ENCODE measurements around the gene HTR7. TPM values are rescaled to one million over a fixed set of nuclear protein-coding genes. Genes with fewer than 3 reads are reported as not detected.

HTR7 gene
- total RNA-seq, 2 experiments from 2014 or later = not detected

DNA sequence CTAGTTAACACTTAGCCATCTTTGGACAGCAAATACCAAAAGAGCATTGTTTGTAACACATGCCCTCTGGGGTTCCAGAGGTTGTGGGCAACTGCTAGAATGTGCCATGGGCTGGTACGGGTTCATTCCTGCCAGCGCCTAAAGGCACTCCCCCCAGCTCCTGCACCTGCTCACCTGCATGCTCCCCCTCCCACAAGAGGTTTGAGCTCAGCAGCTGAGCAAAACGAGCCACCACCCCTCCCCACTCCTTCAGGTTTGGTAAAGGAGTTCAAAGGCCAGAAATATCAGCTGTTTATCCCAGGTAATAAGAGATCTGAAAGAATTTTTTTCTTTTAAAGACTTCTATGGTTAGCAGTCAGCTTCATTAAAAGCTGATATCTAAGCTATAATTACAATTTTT is 53.5 kb downstream of the HTR7 start:
- Mint-ChIP-seq H3K4me3 (no peak overlapping the region), H3K9me3 (ENCODE audit: low read depth) (no peaks in the 10 kb centered on the region), H3K36me3 (ENCODE audit: low read depth) (no peaks in the 10 kb centered on the region), H3K27me3 (peaks cover 3% of the 10 kb centered on the region), H3K4me1 (no peaks in the 10 kb centered on the region), H3K27ac (no peak overlapping the region)
- no peak for DNase-seq
- ATAC-seq = no peak
- POLR2A ChIA-PET = no interaction called here
- CTCF ChIA-PET = interaction anchor here (0.6 to 1.8 kb wide), 4 partner anchors 13 to 1661 kb away, joined by 3 to 11 read pairs (median 4); partner anchors contain the start of gene RPP30
- intact Hi-C loops (cut with DNase I, micrococcal nuclease) = no loop called here

DNA sequence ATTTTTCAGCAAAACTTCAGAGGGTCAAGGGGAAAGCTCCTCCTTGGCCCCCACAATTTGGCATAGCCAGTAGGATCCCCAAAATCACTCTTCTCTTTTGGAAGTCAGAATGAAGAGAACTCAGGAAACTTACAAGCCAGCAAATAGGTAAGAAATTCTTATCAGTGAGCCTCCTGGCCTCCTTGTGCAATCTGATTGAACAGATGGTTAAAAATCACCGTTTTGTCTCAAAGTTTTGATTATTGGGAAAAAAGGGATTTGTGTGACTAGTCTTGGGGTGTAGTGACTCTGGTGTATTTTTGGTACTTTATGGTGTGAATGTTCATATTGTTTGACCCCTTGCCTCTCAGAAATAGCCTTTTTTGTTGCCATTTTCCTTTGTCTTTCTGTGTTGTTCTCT is 56.2 kb downstream of the HTR7 start:
- ChIA-PET POLR2A (interaction anchor here (0.6 kb wide), 1 partner anchor 77 kb away, joined by 3 read pairs; no protein-coding TSS in a partner anchor), CTCF (interaction anchor here (0.6 to 1.1 kb wide), 4 partner anchors 14 to 793 kb away, joined by 3 to 8 read pairs (median 3); no protein-coding TSS in a partner anchor)
- H3K27ac Mint-ChIP-seq = no peak overlapping the region
- H3K27me3 Mint-ChIP-seq = no peaks in the 10 kb centered on the region
- no peaks in the 10 kb centered on the region for H3K9me3 Mint-ChIP-seq (ENCODE audit: low read depth)
- no peak for DNase-seq
- no peaks in the 10 kb centered on the region for H3K36me3 Mint-ChIP-seq (ENCODE audit: low read depth)
- no peak overlapping the region for H3K4me3 Mint-ChIP-seq
- no peaks in the 10 kb centered on the region for H3K4me1 Mint-ChIP-seq
- intact Hi-C loops (cut with DNase I, micrococcal nuclease) = no loop called here
- ATAC-seq = no peak

DNA sequence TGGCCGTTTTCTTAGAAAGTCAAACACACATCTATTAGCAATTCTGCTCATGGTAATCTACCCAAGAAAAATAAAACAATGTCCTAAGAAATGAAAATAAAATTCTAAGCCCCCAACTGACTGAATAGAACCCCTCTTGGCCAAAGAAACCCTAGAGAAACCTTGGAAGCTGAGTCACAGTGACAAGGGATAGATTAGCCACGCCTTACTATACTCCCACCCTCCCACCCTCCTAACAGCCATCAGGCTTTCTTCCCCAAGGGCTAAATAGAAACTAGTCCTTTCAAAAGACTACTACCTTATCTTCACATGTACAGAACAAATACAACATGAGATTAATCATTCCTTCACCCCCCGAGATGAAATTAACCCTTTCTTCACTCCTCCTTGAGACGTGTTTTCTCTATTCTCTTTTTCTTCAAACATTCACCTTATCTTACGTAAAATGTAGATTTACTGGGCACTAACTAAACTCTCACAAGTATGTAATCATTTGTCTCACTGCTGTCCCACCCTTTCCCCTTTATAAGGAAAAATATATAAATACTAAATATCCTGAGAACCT is 57.5 kb downstream of the HTR7 start:
- ChIA-PET POLR2A (no interaction called here), CTCF (interaction anchor here (1.1 kb wide), 1 partner anchor 12 kb away, joined by 8 read pairs; no protein-coding TSS in a partner anchor)
- intact Hi-C loops (cut with DNase I, micrococcal nuclease) = no loop called here
- Mint-ChIP-seq H3K4me1 (no peaks in the 10 kb centered on the region), H3K27me3 (peaks cover 7% of the 10 kb centered on the region), H3K27ac (no peak overlapping the region), H3K4me3 (no peak overlapping the region), H3K36me3 (ENCODE audit: low read depth) (peaks cover 2% of the 10 kb centered on the region), H3K9me3 (ENCODE audit: low read depth) (peaks cover 8% of the 10 kb centered on the region)
- no peak for ATAC-seq
- no peak for DNase-seq

DNA sequence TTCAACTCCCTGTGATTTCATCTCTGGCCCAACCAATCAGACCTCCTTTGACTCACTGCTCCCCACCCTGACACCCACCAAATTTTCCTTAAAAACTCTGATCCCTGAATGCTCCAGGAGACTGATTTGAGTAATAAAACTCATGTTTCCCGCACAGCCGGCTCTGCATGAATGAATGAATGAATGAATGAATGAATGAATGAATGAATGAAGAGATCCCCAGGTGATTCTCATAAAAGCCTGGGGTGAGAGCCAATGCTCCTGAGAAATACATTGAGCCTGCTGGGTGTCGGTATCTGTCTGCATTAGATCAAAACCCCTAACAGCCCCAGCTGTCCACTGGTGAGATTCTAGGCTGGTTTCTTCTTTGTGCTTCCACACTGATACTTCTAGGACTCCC is 58.7 kb downstream of the HTR7 start:
- no peaks in the 10 kb centered on the region for H3K4me1 Mint-ChIP-seq
- ATAC-seq = no peak
- peaks cover 9% of the 10 kb centered on the region for H3K9me3 Mint-ChIP-seq (ENCODE audit: low read depth)
- H3K27me3 Mint-ChIP-seq = peaks cover 8% of the 10 kb centered on the region
- intact Hi-C loops (cut with DNase I, micrococcal nuclease) = no loop called here
- H3K4me3 Mint-ChIP-seq = no peak overlapping the region
- POLR2A ChIA-PET = no interaction called here
- CTCF ChIA-PET = interaction anchor here (0.6 to 1.4 kb wide), 2 partner anchors 11 to 799 kb away, joined by 3 to 6 read pairs; no protein-coding TSS in a partner anchor
- no peak overlapping the region for H3K27ac Mint-ChIP-seq
- peaks cover 2% of the 10 kb centered on the region for H3K36me3 Mint-ChIP-seq (ENCODE audit: low read depth)
- no peak for DNase-seq

GRCh38 chr10:90798482-90798881 is 59.4 kb downstream of the HTR7 start:
- ChIA-PET CTCF (interaction anchor here (0.6 to 1.4 kb wide), 2 partner anchors 11 to 798 kb away, joined by 3 to 6 read pairs; no protein-coding TSS in a partner anchor), POLR2A (no interaction called here)
- H3K4me3 Mint-ChIP-seq = no peak overlapping the region
- peak; percentile 44 for ATAC-seq
- H3K9me3 Mint-ChIP-seq (ENCODE audit: low read depth) = peaks cover 9% of the 10 kb centered on the region
- intact Hi-C loops (cut with DNase I, micrococcal nuclease) = no loop called here
- H3K27ac Mint-ChIP-seq = no peak overlapping the region
- no peak for DNase-seq
- peaks cover 8% of the 10 kb centered on the region for H3K27me3 Mint-ChIP-seq
- H3K36me3 Mint-ChIP-seq (ENCODE audit: low read depth) = peaks cover 2% of the 10 kb centered on the region
- H3K4me1 Mint-ChIP-seq = no peaks in the 10 kb centered on the region

DNA sequence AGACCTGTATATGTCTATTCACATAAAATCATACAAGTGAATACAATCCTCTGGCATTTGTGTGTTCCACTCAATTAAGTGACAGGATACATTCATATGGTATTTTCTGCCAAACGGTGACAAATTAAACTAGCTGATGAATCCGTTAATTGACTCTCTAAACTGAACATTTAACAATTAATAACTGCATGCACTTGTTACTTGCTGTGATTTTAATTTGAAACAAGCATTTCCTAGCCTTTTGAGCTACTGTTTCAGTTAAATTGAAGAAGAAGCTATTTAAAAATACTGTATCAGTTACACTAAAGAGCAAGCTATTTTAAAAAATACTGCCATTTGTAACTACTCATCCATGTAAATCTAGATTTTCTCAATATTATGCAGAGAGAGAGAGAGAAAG is 67.4 kb downstream of the HTR7 start:
- ChIA-PET CTCF (interaction anchor here (0.8 to 1.2 kb wide), 2 partner anchors 38 to 186 kb away, joined by 3 to 4 read pairs; no protein-coding TSS in a partner anchor), POLR2A (no interaction called here)
- Mint-ChIP-seq H3K36me3 (ENCODE audit: low read depth) (no peaks in the 10 kb centered on the region), H3K9me3 (ENCODE audit: low read depth) (peaks cover 2% of the 10 kb centered on the region), H3K27me3 (peaks cover 11% of the 10 kb centered on the region), H3K4me1 (no peaks in the 10 kb centered on the region), H3K4me3 (no peak overlapping the region), H3K27ac (no peak overlapping the region)
- ATAC-seq (no peak), DNase-seq (no peak)
- intact Hi-C loops (cut with DNase I, micrococcal nuclease) = no loop called here

- no peaks in the 10 kb centered on the region for H3K9me3 Mint-ChIP-seq (ENCODE audit: low read depth)
- no peaks in the 10 kb centered on the region for H3K4me1 Mint-ChIP-seq
- H3K27ac Mint-ChIP-seq = no peak overlapping the region
- intact Hi-C loops (cut with DNase I, micrococcal nuclease) = loop anchor here (1.0 to 5.0 kb wide), 3 partner anchors 37 to 996 kb away; no protein-coding TSS in a partner anchor
- ChIA-PET CTCF (interaction anchor here (0.8 to 2.1 kb wide), 6 partner anchors 11 to 41 kb away, joined by 3 to 11 read pairs (median 6); no protein-coding TSS in a partner anchor), POLR2A (no interaction called here)
- DNase-seq = no peak
- H3K36me3 Mint-ChIP-seq (ENCODE audit: low read depth) = no peaks in the 10 kb centered on the region
- H3K27me3 Mint-ChIP-seq = peaks cover 9% of the 10 kb centered on the region
- ATAC-seq = no peak
- no peak overlapping the region for H3K4me3 Mint-ChIP-seq
Observed at GRCh38 chr10:90788968-90789367, 68.9 kb downstream of the HTR7 start.

DNA sequence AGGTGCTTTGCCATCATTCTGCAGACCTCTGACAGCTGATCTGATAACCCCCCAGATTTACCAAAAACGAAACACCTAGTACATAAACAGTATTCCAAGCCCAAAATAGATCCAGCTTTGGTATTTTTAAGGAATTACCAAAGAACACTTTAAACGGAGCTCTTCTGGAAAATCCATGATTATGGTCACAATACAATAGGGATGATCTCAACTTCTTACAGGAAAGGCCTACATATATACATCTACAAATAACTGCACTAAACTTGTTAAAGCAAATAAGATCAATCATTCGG is 69.7 kb downstream of the HTR7 start:
- H3K27me3 Mint-ChIP-seq = peaks cover 8% of the 10 kb centered on the region
- H3K27ac Mint-ChIP-seq = no peak overlapping the region
- no peak for DNase-seq
- H3K9me3 Mint-ChIP-seq (ENCODE audit: low read depth) = no peaks in the 10 kb centered on the region
- ChIA-PET CTCF (interaction anchor here (0.6 to 2.1 kb wide), 12 partner anchors 10 to 738 kb away, joined by 3 to 11 read pairs (median 4); no protein-coding TSS in a partner anchor), POLR2A (no interaction called here)
- H3K4me3 Mint-ChIP-seq = no peak overlapping the region
- intact Hi-C loops (cut with DNase I, micrococcal nuclease) = loop anchor here (1.0 to 5.0 kb wide), 3 partner anchors 36 to 995 kb away; no protein-coding TSS in a partner anchor
- H3K36me3 Mint-ChIP-seq (ENCODE audit: low read depth) = no peaks in the 10 kb centered on the region
- H3K4me1 Mint-ChIP-seq = no peaks in the 10 kb centered on the region
- no peak for ATAC-seq

GRCh38 chr10:90787393-90788198 is 70.2 kb downstream of the HTR7 start:
- H3K36me3 Mint-ChIP-seq (ENCODE audit: low read depth) = no peaks in the 10 kb centered on the region
- H3K4me3 Mint-ChIP-seq = no peak overlapping the region
- ChIA-PET POLR2A (no interaction called here), CTCF (interaction anchor here (0.6 to 2.1 kb wide), 17 partner anchors 9 to 991 kb away, joined by 3 to 11 read pairs (median 4); no protein-coding TSS in a partner anchor)
- no peak for ATAC-seq
- peaks cover 7% of the 10 kb centered on the region for H3K27me3 Mint-ChIP-seq
- H3K27ac Mint-ChIP-seq = no peak overlapping the region
- no peaks in the 10 kb centered on the region for H3K4me1 Mint-ChIP-seq
- intact Hi-C loops (cut with DNase I, micrococcal nuclease) = loop anchor here (1.0 to 5.0 kb wide), 3 partner anchors 35 to 994 kb away; no protein-coding TSS in a partner anchor
- no peaks in the 10 kb centered on the region for H3K9me3 Mint-ChIP-seq (ENCODE audit: low read depth)
- peak; percentile 48 for DNase-seq

DNA sequence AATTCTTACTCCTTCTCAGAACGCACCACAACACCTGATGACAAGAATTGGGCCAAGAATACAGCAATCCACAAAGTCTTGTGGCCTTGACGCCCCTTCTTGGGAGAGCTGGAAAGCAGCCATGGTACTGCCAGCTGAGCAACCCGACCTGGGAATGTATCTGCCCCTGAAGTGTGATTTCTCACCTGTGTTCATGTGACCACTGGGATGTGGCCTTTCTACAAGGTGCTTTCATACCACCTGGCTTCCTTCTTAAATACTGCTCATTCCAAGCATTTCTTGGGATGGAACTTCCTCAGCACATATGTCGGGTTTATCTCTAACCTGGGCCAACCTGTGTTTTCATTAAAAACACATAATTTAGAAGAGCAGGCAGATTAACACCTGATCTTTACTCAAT is 72.1 kb downstream of the HTR7 start:
- H3K4me1 Mint-ChIP-seq = no peaks in the 10 kb centered on the region
- ATAC-seq (no peak), DNase-seq (no peak)
- H3K27ac Mint-ChIP-seq = no peak overlapping the region
- H3K9me3 Mint-ChIP-seq (ENCODE audit: low read depth) = no peaks in the 10 kb centered on the region
- no peaks in the 10 kb centered on the region for H3K36me3 Mint-ChIP-seq (ENCODE audit: low read depth)
- ChIA-PET POLR2A (no interaction called here), CTCF (interaction anchor here (1.0 to 1.8 kb wide), 3 partner anchors 13 to 35 kb away, joined by 4 to 5 read pairs (median 5); no protein-coding TSS in a partner anchor)
- intact Hi-C loops (cut with DNase I, micrococcal nuclease) = loop anchor here in 1 of 2 experiments (5.0 kb wide), 2 partner anchors 33 to 828 kb away; no protein-coding TSS in a partner anchor
- peaks cover 5% of the 10 kb centered on the region for H3K27me3 Mint-ChIP-seq
- no peak overlapping the region for H3K4me3 Mint-ChIP-seq

DNA sequence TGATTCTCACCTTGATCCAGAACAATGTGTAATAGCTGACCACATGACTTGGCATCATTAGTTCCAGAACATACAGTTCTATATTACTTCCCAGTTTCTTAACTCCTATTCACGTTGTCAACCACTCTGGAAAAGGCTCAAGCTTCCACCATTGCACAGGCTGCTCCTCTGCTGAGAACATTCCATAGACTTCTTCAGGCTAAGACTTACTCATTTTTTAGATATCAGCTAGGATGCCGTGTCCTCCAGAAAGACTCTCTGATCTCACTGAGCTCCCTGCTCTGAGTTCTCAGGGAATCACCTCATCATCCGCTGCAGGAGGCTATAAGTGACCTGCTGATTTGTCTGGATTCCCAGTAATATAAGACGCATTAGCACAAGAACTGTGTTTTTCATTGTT is 73.1 kb downstream of the HTR7 start:
- H3K27me3 Mint-ChIP-seq = peaks cover 7% of the 10 kb centered on the region
- H3K36me3 Mint-ChIP-seq (ENCODE audit: low read depth) = no peaks in the 10 kb centered on the region
- no peaks in the 10 kb centered on the region for H3K9me3 Mint-ChIP-seq (ENCODE audit: low read depth)
- ATAC-seq (no peak), DNase-seq (no peak)
- H3K4me3 Mint-ChIP-seq = no peak overlapping the region
- CTCF ChIA-PET = interaction anchor here (0.6 kb wide), 2 partner anchors 35 to 870 kb away, joined by 3 read pairs; no protein-coding TSS in a partner anchor
- intact Hi-C loops (cut with DNase I, micrococcal nuclease) = loop anchor here in 1 of 2 experiments (5.0 kb wide), 2 partner anchors 32 to 827 kb away; no protein-coding TSS in a partner anchor
- no peak overlapping the region for H3K27ac Mint-ChIP-seq
- no peaks in the 10 kb centered on the region for H3K4me1 Mint-ChIP-seq
- POLR2A ChIA-PET = no interaction called here

Data from activated CD4-positive, alpha-beta T cell treated with anti-CD3 and anti-CD28 coated beads for 36 hours (primary cell).